Activated naive CD8-positive, alpha-beta T cell treated with anti-CD3 and anti-CD28 coated beads for 36 hours (primary cell): ENCODE data around the gene CDCA8. TPM values are rescaled to one million over a fixed set of nuclear protein-coding genes. Genes with fewer than 3 reads are reported as not detected.
"Not testable (repeated sequence)": the region's sequence is repeated elsewhere in the genome, so short reads cannot be mapped to it uniquely, and the experiment has no call there.

Experiments
- DNase-seq: peaks from one replicate; pipeline ENCODE4 v3.0.0; 2021
- H3K27ac Mint-ChIP-seq: one replicate; pipeline ENCODE4 v1.8.0; 2022; ENCODE audit warnings: mild to moderate bottlenecking, moderate library complexity, mixed read lengths
- H3K27me3 Mint-ChIP-seq: one replicate; pipeline ENCODE4 v1.8.0; 2022; ENCODE audit warnings: mild to moderate bottlenecking, mixed read lengths
- H3K36me3 Mint-ChIP-seq: one replicate; pipeline ENCODE4 v1.8.0; 2021; ENCODE audit warnings: mild to moderate bottlenecking, mixed read lengths
- H3K4me1 Mint-ChIP-seq: one replicate; pipeline ENCODE4 v1.8.0; 2021; ENCODE audit warnings: mixed read lengths
- H3K4me3 Mint-ChIP-seq: one replicate; pipeline ENCODE4 v1.8.0; 2022; ENCODE audit warnings: mild to moderate bottlenecking, moderate library complexity, mixed read lengths
- H3K9me3 Mint-ChIP-seq: one replicate; pipeline ENCODE4 v1.8.0; 2022; ENCODE audit warnings: mixed read lengths
- total RNA-seq, 2 experiments: library from RNA; stranded (reverse); gene quantifications; one replicate each; pipeline ENCODE4 v1.2.3, GENCODE V29; 2021

CDCA8 gene
- total RNA-seq, 2 experiments from 2014 or later, result 60.7 to 61.9 TPM

- H3K9me3 Mint-ChIP-seq, result no peaks in the 10 kb centered on the region
- H3K4me1 Mint-ChIP-seq, result no peaks in the 10 kb centered on the region
- no peak overlapping the region for H3K27ac Mint-ChIP-seq
- no peak for DNase-seq
- no peaks in the 10 kb centered on the region for H3K27me3 Mint-ChIP-seq
- no peaks in the 10 kb centered on the region for H3K36me3 Mint-ChIP-seq
- H3K4me3 Mint-ChIP-seq, result no peak overlapping the region
Observed at GRCh38 chr1:37663426-37664000, 28.8 kb upstream of the CDCA8 start.

GRCh38 chr1:37666241-37666867 lies 26.0 kb upstream of the CDCA8 start:
- Mint-ChIP-seq H3K4me3 (no peak overlapping the region), H3K27me3 (peaks cover 3% of the 10 kb centered on the region), H3K4me1 (no peaks in the 10 kb centered on the region), H3K9me3 (no peaks in the 10 kb centered on the region), H3K27ac (no peak overlapping the region), H3K36me3 (no peaks in the 10 kb centered on the region)
- DNase-seq, result no peak

- Mint-ChIP-seq H3K4me3 (no peak overlapping the region), H3K27me3 (peaks cover 6% of the 10 kb centered on the region), H3K9me3 (no peaks in the 10 kb centered on the region), H3K36me3 (no peaks in the 10 kb centered on the region), H3K4me1 (no peaks in the 10 kb centered on the region), H3K27ac (no peak overlapping the region)
- DNase-seq, result no peak
Observed at GRCh38 chr1:37667023-37667671, 25.2 kb upstream of the CDCA8 start.

- Mint-ChIP-seq H3K4me1 (peaks cover 14% of the 10 kb centered on the region), H3K27me3 (peaks cover 6% of the 10 kb centered on the region), H3K27ac (no peak overlapping the region), H3K9me3 (no peaks in the 10 kb centered on the region), H3K36me3 (no peaks in the 10 kb centered on the region), H3K4me3 (no peak overlapping the region)
- DNase-seq, result no peak
Observed at GRCh38 chr1:37670133-37670532, 22.2 kb upstream of the CDCA8 start.

GRCh38 chr1:37671261-37671660 lies 21.1 kb upstream of the CDCA8 start:
- Mint-ChIP-seq H3K36me3 (no peaks in the 10 kb centered on the region), H3K9me3 (no peaks in the 10 kb centered on the region), H3K27me3 (peaks cover 6% of the 10 kb centered on the region), H3K27ac (no peak overlapping the region), H3K4me1 (peaks cover 16% of the 10 kb centered on the region), H3K4me3 (no peak overlapping the region)
- DNase-seq, result no peak

GRCh38 chr1:37672136-37672870 lies 20.0 kb upstream of the CDCA8 start:
- Mint-ChIP-seq H3K27me3 (peaks cover 6% of the 10 kb centered on the region), H3K4me3 (no peak overlapping the region)

DNA sequence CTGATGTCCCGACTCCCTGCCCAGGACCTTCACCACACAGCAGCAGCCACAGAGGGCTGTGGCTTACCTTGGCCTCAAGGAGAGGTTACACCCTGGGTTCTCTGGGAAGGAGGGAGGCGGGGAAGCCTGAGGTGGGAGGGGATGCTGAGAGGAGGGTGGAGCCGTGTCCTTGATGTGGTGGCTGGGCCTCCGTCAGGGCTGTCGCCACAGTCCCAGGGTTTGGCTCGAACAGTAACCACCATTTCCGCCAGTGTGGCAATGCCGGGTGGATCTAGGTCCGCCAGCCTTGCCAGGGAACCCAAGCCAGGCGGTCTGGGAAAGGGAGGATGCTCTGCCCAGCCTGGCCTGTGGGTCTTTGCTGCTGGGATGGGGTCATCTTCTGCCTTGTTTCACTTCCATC lies 18.4 kb upstream of the CDCA8 start:
- peak; percentile 72 for DNase-seq
- Mint-ChIP-seq H3K9me3 (no peaks in the 10 kb centered on the region), H3K4me1 (peaks cover 16% of the 10 kb centered on the region), H3K4me3 (no peak overlapping the region), H3K27ac (no peak overlapping the region), H3K36me3 (no peaks in the 10 kb centered on the region), H3K27me3 (peaks cover 6% of the 10 kb centered on the region)

More at GRCh38 chr1:37672136-37672870, 20.0 kb upstream of the CDCA8 start:
- Mint-ChIP-seq H3K4me1 (peaks cover 16% of the 10 kb centered on the region), H3K36me3 (no peaks in the 10 kb centered on the region), H3K27ac (no peak overlapping the region), H3K9me3 (no peaks in the 10 kb centered on the region)
- DNase-seq, result no peak

DNA sequence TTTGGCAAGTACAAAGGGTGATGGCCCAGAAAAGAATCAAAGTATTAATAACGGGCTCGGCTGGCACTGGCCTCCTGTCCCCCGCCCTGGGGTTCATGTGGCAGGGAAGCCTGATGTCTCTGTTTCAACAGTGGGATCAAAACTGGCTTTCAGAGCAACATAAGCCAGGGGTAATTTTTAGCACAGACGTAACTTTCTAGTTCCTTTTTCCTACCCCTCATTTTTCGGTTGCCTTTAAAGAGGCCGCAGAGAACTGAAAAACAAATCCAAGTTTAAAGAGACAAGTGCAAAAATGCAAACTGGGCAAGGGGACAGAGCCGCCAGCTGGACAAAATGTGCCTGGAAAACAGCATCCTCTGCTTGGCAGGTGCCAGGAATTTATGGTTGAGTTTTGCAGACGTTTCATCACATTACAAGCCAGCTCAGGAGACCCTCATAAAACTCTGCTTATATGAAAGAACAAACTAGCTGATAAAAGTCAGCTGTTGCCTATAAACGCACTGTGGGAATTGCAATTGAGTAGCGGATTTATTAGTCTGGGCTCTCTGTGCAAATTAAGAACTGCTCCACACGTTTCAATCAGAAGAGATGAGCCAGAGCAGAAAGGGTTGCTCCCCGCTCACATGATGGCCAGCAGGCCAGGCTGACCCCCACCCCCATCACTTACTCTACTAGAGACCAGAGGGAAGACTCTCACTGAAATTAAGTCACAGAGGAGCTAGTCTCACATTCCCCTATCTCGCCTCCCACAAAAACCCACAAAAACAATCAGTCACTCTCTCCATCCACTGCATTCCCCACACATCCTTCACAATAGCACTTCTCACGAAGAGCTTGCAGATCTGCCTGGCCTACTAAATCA lies 15.8 kb upstream of the CDCA8 start:
- Mint-ChIP-seq H3K9me3 (no peaks in the 10 kb centered on the region), H3K27ac (peak overlapping the region; percentile 26), H3K4me1 (peaks cover 16% of the 10 kb centered on the region), H3K36me3 (peaks cover 4% of the 10 kb centered on the region), H3K27me3 (peaks cover 2% of the 10 kb centered on the region), H3K4me3 (no peak overlapping the region)
- no peak for DNase-seq

- H3K4me1 Mint-ChIP-seq, result peaks cover 16% of the 10 kb centered on the region
- H3K27ac Mint-ChIP-seq, result no peak overlapping the region
- H3K36me3 Mint-ChIP-seq, result peaks cover 5% of the 10 kb centered on the region
- H3K9me3 Mint-ChIP-seq, result no peaks in the 10 kb centered on the region
- DNase-seq, result no peak
- no peaks in the 10 kb centered on the region for H3K27me3 Mint-ChIP-seq
- no peak overlapping the region for H3K4me3 Mint-ChIP-seq
Observed at GRCh38 chr1:37677143-37677439, 15.2 kb upstream of the CDCA8 start.

DNA sequence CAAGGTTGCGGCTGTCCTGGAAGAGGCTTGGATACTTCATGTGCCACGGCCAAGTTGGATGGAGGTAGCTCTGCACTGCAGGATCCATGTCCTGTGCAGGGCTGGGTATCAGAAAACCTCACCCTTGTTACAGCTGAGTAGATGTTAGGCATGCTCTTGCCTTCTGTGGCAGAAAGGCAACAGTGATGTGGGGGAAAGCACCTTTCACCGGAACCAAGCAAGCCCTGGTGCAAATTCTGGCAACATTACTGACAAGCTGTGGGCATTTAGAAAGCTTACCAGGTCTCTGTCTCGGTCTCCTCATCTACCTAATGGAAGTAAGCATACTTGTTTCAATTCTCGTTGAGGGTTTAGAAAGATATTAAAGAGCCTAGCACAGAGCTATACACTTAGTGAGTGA lies 14.5 kb upstream of the CDCA8 start:
- H3K27ac Mint-ChIP-seq, result no peak overlapping the region
- H3K4me1 Mint-ChIP-seq, result peaks cover 21% of the 10 kb centered on the region

GRCh38 chr1:37680933-37681332 lies 11.4 kb upstream of the CDCA8 start:
- no peak for DNase-seq
- H3K9me3 Mint-ChIP-seq, result no peaks in the 10 kb centered on the region
- no peak overlapping the region for H3K4me3 Mint-ChIP-seq
- H3K27me3 Mint-ChIP-seq, result no peaks in the 10 kb centered on the region
- peaks cover 13% of the 10 kb centered on the region for H3K36me3 Mint-ChIP-seq
- H3K27ac Mint-ChIP-seq, result no peak overlapping the region
- H3K4me1 Mint-ChIP-seq, result peaks cover 8% of the 10 kb centered on the region

More for the DNA sequence above, 14.5 kb upstream of the CDCA8 start:
- no peaks in the 10 kb centered on the region for H3K27me3 Mint-ChIP-seq
- peaks cover 11% of the 10 kb centered on the region for H3K36me3 Mint-ChIP-seq
- DNase-seq, result no peak
- no peaks in the 10 kb centered on the region for H3K9me3 Mint-ChIP-seq
- no peak overlapping the region for H3K4me3 Mint-ChIP-seq

- peak overlapping the region; percentile 37 for H3K4me3 Mint-ChIP-seq
- H3K27me3 Mint-ChIP-seq, result no peaks in the 10 kb centered on the region
- peaks cover 17% of the 10 kb centered on the region for H3K36me3 Mint-ChIP-seq
- H3K27ac Mint-ChIP-seq, result no peak overlapping the region
- H3K9me3 Mint-ChIP-seq, result no peaks in the 10 kb centered on the region
- peaks cover 8% of the 10 kb centered on the region for H3K4me1 Mint-ChIP-seq
- peak; percentile 69 for DNase-seq
Observed at GRCh38 chr1:37682334-37682987, 9.9 kb upstream of the CDCA8 start.

DNA sequence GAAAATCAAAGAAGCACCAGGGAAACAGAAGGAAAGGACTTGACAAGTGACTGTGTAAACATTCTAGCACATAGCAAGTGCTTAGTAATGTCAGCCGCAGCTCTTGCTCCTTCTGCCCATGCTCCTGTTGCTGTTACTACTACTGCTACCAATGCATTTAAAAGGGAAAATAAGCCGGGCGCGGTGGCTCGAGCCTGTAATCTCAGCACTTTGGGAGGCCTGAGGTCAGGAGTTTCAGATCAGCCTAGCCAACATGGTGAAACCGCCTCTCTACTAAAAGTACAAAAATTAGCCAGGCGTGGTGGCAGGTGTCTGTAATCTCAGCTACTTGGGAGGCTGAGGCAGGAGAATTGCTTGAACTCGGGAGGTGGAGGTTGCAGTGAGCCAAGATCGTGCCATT lies 8.1 kb upstream of the CDCA8 start:
- Mint-ChIP-seq H3K36me3 (peaks cover 26% of the 10 kb centered on the region), H3K4me1 (peaks cover 23% of the 10 kb centered on the region)
- not testable (repeated sequence) for H3K4me3 Mint-ChIP-seq, H3K27me3 Mint-ChIP-seq, H3K9me3 Mint-ChIP-seq, DNase-seq, H3K27ac Mint-ChIP-seq

GRCh38 chr1:37685722-37686121 lies 6.6 kb upstream of the CDCA8 start:
- no peaks in the 10 kb centered on the region for H3K27me3 Mint-ChIP-seq
- H3K36me3 Mint-ChIP-seq, result peaks cover 33% of the 10 kb centered on the region
- H3K9me3 Mint-ChIP-seq, result no peaks in the 10 kb centered on the region
- H3K27ac Mint-ChIP-seq, result no peak overlapping the region
- peaks cover 32% of the 10 kb centered on the region for H3K4me1 Mint-ChIP-seq
- no peak overlapping the region for H3K4me3 Mint-ChIP-seq
- no peak for DNase-seq
